NB4 (cell line): ENCODE measurements around the gene SRPK1.
A peak's percentile ranks its signal among the peaks of the same experiment; 100 is the strongest.

Source experiments
- DNase-seq: peaks from one replicate; pipeline ENCODE4 v3.0.0; 2010; ENCODE audit warnings: low read depth
- H3K4me3 ChIP-seq: one replicate; pipeline ENCODE4 v1.5.1; 2011; ENCODE audit warnings: mild to moderate bottlenecking, low read depth, low read length, moderate library complexity
- CTCF ChIP-seq: IDR thresholded peaks from one replicate; pipeline ENCODE4 v1.5.1; 2012; ENCODE audit warnings: low read depth, low read length
- MAX ChIP-seq: IDR thresholded peaks from 2 replicates; pipeline ENCODE4 v1.6.1; 2011; ENCODE audit warnings: low read depth, low read length
- MYC ChIP-seq: IDR thresholded peaks from 2 replicates; pipeline ENCODE4 v1.6.1; 2011; ENCODE audit warnings: low read depth, low read length
- POLR2A ChIP-seq: IDR thresholded peaks from 2 replicates; pipeline ENCODE4 v1.6.1; 2011; ENCODE audit warnings: mild to moderate bottlenecking; ENCODE audit not compliant: insufficient read length; ENCODE audit errors: extremely low read depth

The SRPK1 gene

GRCh38 chr6:35809809-35810208, 111.1 kb downstream of the SRPK1 start:
- no peak for TF ChIP-seq POLR2A
- no peak for TF ChIP-seq MYC
- DNase-seq, result no peak
- H3K4me3 ChIP-seq, result no peak overlapping the region

- TF ChIP-seq MYC (no peak), POLR2A (no peak), MAX (no peak), CTCF (no peak)
These were observed 112.2 kb downstream of the SRPK1 start for GRCh38 chr6:35808688-35809087.

GRCh38 chr6:35804996-35805736, 115.7 kb downstream of the SRPK1 start, which contains the start of gene LHFPL5:
TSS of gene LHFPL5 (plus strand) at chr6:35805352. CDS start at chr6:35805671, 319 bp downstream.
- peak; percentile 61 for DNase-seq
- no peak within 1 kb of the TSS for H3K4me3 ChIP-seq
- no peak for TF ChIP-seq POLR2A
- TF ChIP-seq CTCF, result peak; percentile 13

More at GRCh38 chr6:35808688-35809087, 112.2 kb downstream of the SRPK1 start:
- no peak overlapping the region for H3K4me3 ChIP-seq
- DNase-seq, result no peak

GRCh38 chr6:35801148-35801547, 119.8 kb downstream of the SRPK1 start:
- TF ChIP-seq MYC (no peak), MAX (no peak), POLR2A (no peak), CTCF (no peak)
- no peak overlapping the region for H3K4me3 ChIP-seq
- DNase-seq, result no peak

GRCh38 chr6:35798706-35799105, 122.2 kb downstream of the SRPK1 start:
- H3K4me3 ChIP-seq, result no peak overlapping the region
- TF ChIP-seq MAX (no peak), MYC (no peak), CTCF (no peak), POLR2A (no peak)
- no peak for DNase-seq

GRCh38 chr6:35797837-35798526, 122.9 kb downstream of the SRPK1 start:
- H3K4me3 ChIP-seq, result no peak overlapping the region
- DNase-seq, result no peak
- TF ChIP-seq POLR2A, result no peak
- TF ChIP-seq MYC, result no peak
- TF ChIP-seq MAX, result no peak
- no peak for TF ChIP-seq CTCF
